HG03575 (cell line): ENCODE results near the gene GPATCH2L.

ENCODE experiments used
- ATAC-seq: cut with Tn5 transposase; IDR thresholded peaks from one replicate; pipeline ENCODE4 v1.9.1; 2021; ENCODE audit not compliant: unreplicated experiment, insufficient number of reproducible peaks, low FRiP score; ENCODE audit errors: extremely low read depth

The GPATCH2L gene

GRCh38 chr14:76193696-76194095, 42.0 kb downstream of the GPATCH2L start:
- ATAC-seq: no peak

- no peak for ATAC-seq
These were observed 42.6 kb downstream of the GPATCH2L start for GRCh38 chr14:76194327-76194726.

GRCh38 chr14:76195003-76195402, 43.3 kb downstream of the GPATCH2L start:
- no peak for ATAC-seq

GRCh38 chr14:76196980-76197695, 45.4 kb downstream of the GPATCH2L start:
- ATAC-seq: no peak

DNA sequence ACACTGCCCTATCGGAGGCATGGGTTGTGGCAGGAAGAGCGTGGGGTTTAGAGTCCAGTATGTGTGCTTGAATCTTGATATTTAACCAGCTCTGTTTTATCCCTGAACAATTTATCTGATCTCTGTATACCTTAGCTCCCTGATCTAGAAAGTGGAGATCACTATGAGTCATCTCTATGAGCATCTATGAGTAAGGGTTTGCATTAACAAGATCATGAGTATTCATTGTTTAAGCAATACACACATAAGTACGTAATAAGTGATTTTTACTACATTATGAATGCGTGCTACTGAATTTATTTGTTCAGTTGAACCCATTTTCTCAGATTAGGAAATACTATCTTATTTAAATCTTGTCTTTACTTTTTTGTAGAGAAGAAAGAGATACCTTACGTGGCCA, 49.4 kb downstream of the GPATCH2L start:
- ATAC-seq: no peak

DNA sequence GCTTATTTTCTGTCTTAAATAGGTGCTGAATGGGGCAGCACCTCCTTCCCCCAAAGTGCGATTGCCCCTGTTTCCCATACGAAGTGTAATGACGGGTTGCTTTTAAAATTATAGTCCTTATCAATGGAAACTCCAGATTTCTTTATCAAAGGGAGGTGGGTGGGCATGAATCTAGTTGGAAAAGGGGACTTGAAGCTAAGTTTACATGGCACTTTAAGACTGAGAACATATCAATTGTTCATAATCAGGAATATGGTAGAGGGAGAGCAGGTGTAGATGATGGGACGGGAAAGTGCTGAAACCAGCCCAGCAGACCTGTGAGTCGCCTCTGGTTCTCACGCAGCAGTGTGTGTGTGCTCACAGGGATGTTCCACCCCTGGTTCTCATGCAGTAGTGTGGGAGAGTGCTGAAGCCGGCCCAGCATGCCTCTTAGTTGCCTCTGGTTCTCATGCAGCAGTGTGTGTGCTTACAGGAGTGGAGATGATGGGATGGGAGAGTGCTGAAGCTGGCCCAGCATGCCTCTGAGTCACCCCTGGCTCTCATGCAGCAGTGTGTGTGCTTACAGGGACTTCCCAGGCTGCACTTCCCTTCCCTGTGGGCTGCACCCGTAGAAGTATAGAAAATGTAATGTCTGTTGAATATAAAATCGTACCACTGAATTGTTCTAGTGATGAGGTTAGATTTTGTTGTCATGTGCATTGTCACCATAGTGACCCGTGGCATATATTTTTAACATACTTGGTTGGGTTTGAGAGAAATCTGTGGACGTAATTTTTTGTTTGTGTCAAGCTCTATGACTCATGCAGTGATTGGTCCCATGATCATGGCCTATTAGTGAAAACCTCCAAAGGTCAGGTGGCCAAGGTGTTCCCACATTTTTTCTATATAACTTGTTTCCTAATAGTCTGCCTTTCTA, 51.6 kb downstream of the GPATCH2L start:
- peak; percentile 60 for ATAC-seq

DNA sequence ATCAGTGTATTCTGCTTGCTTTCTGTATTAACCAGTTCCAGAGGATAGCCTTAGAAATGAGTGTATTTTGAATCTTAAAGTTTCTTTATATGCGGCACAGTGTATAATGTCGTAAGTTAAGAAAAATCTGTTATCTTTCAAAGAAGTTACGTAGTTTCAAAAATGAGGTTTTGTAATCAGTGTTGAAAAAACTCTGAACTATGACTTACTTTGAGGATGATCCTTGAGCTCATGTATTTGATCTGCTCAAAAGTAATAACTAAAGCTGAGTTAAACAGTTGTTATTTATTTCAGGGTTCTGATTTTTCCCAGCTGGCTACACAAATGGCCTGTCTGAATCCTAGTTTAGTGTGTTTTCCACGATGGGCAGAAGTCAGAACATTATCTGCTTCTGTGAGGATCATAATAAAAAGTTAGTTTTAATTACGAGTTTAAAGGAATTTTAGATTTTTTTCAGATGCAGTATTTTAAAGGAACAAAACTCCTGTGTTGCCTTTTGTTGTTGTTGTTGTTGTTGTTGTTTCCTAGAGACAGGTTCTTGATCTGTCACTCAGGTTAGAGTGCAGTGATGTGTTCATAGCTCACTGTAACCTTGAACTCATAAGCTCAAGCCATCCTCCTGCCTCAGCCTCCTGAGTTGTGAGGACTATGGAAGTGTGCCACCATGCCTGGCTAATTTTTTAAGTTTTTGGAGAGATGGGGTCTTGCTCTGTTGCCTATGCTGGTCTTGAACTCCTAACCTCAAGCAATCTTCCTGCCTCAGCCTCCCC, 52.9 kb downstream of the GPATCH2L start:
- ATAC-seq: no peak

- no peak for ATAC-seq
These were observed 54.0 kb downstream of the GPATCH2L start for GRCh38 chr14:76205708-76206107.

DNA sequence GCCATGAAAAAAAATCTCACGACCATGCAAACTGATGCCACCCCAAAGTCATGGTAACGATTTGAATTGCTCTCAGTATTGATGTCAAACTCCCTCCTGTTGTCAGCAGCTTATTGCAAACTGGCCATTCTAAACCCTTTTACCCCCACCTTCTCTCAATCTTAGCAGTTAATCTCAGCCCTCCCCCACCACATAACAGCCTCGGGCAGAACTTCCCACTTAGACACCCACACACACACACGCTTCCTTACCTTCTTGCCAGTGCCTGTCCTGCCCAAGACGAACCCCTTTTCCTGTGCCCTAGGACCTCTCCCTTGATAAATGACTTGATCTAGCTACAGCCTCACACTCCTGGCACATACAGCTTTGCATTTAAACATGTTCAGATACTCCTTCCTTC, 56.6 kb downstream of the GPATCH2L start:
- ATAC-seq: no peak

GRCh38 chr14:76212242-76212641, 60.5 kb downstream of the GPATCH2L start:
- ATAC-seq: no peak

DNA sequence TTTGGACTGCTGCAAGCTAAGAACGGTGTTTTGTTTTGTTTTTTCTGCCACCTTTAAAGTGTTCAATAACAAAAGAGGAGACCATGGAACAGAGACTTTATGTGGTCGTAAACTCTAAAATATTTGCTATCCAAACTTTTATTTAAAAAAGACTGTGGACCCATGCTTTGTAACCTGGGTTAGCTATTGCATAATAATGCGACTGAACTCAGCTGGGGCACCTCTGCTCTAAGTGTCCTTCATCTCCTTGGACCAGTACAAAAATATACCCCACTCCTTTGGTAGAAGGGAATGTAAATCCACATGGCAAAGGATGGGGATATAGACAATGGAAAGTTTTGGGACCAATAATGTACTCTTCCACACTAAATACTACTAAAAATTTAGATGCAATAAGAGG, 65.5 kb downstream of the GPATCH2L start:
- no peak for ATAC-seq

- no peak for ATAC-seq
These were observed 66.9 kb downstream of the GPATCH2L start for GRCh38 chr14:76218662-76219061.

- no peak for ATAC-seq
These were observed 68.2 kb downstream of the GPATCH2L start for GRCh38 chr14:76219873-76220272.

DNA sequence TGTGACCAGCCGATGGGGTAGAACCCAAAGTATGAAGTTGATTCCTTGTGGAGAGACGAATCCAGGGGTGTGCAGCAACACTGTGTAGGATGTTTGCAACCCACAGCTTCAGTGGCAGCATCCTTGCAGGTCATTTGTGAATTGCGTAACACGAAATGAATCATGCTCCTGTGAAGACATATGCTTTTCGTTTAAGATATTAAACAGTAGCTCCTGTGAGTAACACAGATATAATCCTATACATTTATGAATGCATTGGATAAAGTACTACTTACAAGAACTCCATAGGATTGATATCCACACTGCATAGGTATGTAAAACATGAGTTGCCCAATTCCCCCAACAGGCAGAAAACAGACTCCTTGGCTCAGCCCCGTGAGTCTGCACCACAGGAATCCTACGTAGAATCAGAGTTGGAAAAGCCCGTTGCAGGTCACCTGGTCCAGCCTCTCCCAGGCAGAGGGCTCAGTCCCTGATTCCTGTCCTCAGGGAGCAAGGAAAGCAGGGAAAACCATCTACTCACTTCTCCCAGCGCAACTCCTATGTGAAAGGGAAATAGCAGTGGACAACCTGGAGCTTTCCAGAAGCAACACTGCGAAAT, 75.8 kb downstream of the GPATCH2L start:
- no peak for ATAC-seq

- no peak for ATAC-seq
These were observed 76.4 kb downstream of the GPATCH2L start for GRCh38 chr14:76228138-76228537.

- ATAC-seq: no peak
These were observed 81.1 kb downstream of the GPATCH2L start for GRCh38 chr14:76232800-76233199.

- no peak for ATAC-seq
These were observed 83.9 kb downstream of the GPATCH2L start for GRCh38 chr14:76235628-76236027.

- ATAC-seq: no peak
These were observed 84.7 kb downstream of the GPATCH2L start for GRCh38 chr14:76236172-76237130.
